ENCODE results near the gene TANGO6.

TANGO6 gene

DNA sequence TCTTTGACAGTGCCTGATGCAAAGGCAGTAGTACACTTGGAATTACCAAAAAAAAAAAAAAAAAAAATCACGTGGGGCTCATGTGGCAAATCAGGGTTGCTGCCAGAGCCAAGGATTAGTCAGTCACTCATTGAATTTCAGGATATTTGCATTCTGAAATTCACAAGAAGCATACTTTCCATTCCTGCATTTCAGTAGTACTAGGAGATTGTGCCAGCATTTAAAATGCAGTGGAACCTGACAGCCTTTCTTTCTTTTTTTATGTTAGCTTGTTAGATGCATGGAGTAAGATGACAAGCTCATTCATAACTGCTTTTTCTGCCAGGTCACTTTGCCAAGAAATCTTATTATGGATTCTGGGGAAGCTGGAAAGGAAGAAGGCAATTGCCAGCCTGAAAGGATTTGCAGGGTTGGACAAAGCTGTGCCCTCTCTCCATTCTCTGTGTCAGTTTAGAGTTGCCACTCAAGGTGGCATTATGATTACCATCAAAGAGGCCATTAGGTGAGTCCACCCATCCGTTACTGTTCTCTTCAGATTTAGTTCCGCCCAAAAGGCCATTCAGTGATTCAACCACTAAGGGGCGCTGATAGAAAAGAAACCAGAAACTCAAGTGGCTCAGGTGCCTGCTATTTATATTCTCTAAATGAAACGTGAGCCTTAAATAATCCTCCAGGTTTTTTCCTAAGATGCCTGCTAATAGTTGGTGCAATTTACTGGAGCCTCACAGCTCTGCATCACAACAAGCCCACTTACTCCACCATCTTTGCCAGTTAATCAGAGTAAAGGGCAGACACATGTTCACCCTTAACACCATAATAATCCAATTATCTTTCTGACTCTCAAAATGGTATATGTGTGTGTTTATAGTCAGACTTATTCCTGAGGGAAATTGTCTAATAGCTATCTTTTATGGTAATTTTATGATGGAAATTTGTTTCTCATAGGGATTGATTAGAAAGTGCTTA is 59.0 kb downstream of the TANGO6 start:
- in situ Hi-C loops (cut with HindIII; ENCODE audit: low pct_unique_long_range_greater_than_20kb, low sequenced_read_pairs) = no loop called here

GRCh38 chr16:68902969-68903345 is 59.6 kb downstream of the TANGO6 start:
- in situ Hi-C loops (cut with HindIII; ENCODE audit: low pct_unique_long_range_greater_than_20kb, low sequenced_read_pairs) = no loop called here
- DNase-seq (ENCODE audit: low read depth in 1 of 2, low spot score in 1 of 2) = no peak
- TF ChIP-seq JUND (IDR thresholded peaks at IDR 0.05; ENCODE audit: low read depth) = no peak

More for the DNA sequence above, 59.0 kb downstream of the TANGO6 start:
- no peak for TF ChIP-seq JUND (IDR thresholded peaks at IDR 0.05; ENCODE audit: low read depth)
- DNase-seq (ENCODE audit: low read depth in 1 of 2, low spot score in 1 of 2) = peak; percentile 33 to 77

GRCh38 chr16:68907297-68907696 is 64.0 kb downstream of the TANGO6 start:
- no peak for DNase-seq (ENCODE audit: low read depth in 1 of 2, low spot score in 1 of 2)
- in situ Hi-C loops (cut with HindIII; ENCODE audit: low pct_unique_long_range_greater_than_20kb, low sequenced_read_pairs) = no loop called here
- TF ChIP-seq JUND (IDR thresholded peaks at IDR 0.05; ENCODE audit: low read depth) = no peak

- no peak for TF ChIP-seq JUND (IDR thresholded peaks at IDR 0.05; ENCODE audit: low read depth)
- in situ Hi-C loops (cut with HindIII; ENCODE audit: low pct_unique_long_range_greater_than_20kb, low sequenced_read_pairs) = no loop called here
- no peak for DNase-seq (ENCODE audit: low read depth in 1 of 2, low spot score in 1 of 2)
These were observed 64.5 kb downstream of the TANGO6 start for GRCh38 chr16:68907781-68908181.

DNA sequence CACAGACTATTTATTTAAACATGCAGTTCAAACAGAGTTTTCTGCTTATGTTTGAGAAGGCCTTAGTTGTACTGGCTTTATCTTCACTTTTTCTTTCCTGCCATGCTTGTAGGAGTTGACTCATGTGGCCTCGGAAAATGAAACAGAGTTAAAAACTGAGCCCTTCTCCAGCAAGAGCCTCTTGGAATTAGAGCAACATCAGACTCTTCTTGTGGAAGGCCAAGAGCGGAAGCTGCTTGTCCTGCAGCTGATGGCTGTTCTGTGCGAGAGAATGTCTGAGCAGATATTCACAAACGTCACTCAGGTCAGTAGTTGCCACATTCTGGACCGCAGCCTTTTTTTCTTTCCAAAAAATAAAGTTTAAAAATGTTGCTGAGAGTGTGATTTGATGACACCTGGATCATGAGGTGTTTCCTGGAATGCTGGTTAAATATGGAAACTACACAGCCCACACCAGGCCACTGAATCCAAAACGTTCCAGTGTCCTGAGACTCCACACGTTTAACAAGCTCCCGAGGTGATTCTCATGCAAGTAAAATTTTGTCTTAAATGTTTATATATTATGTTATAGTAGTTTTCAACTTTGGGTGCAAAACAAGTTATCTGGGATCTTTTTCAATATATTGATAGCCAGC is 65.9 kb downstream of the TANGO6 start:
- in situ Hi-C loops (cut with HindIII; ENCODE audit: low pct_unique_long_range_greater_than_20kb, low sequenced_read_pairs) = no loop called here
- TF ChIP-seq JUND (IDR thresholded peaks at IDR 0.05; ENCODE audit: low read depth) = no peak
- DNase-seq (ENCODE audit: low read depth in 1 of 2, low spot score in 1 of 2) = no peak

- in situ Hi-C loops (cut with HindIII; ENCODE audit: low pct_unique_long_range_greater_than_20kb, low sequenced_read_pairs) = no loop called here
- no peak for DNase-seq (ENCODE audit: low read depth in 1 of 2, low spot score in 1 of 2)
- no peak for TF ChIP-seq JUND (IDR thresholded peaks at IDR 0.05; ENCODE audit: low read depth)
These were observed 66.7 kb downstream of the TANGO6 start for GRCh38 chr16:68910051-68910450.

- TF ChIP-seq JUND (IDR thresholded peaks at IDR 0.05; ENCODE audit: low read depth) = no peak
- DNase-seq (ENCODE audit: low read depth in 1 of 2, low spot score in 1 of 2) = no peak
- in situ Hi-C loops (cut with HindIII; ENCODE audit: low pct_unique_long_range_greater_than_20kb, low sequenced_read_pairs) = no loop called here
These were observed 72.3 kb downstream of the TANGO6 start for GRCh38 chr16:68915589-68915988.

GRCh38 chr16:68917541-68917940 is 74.2 kb downstream of the TANGO6 start:
- no peak for DNase-seq (ENCODE audit: low read depth in 1 of 2, low spot score in 1 of 2)
- no peak for TF ChIP-seq JUND (IDR thresholded peaks at IDR 0.05; ENCODE audit: low read depth)
- in situ Hi-C loops (cut with HindIII; ENCODE audit: low pct_unique_long_range_greater_than_20kb, low sequenced_read_pairs) = no loop called here

DNA sequence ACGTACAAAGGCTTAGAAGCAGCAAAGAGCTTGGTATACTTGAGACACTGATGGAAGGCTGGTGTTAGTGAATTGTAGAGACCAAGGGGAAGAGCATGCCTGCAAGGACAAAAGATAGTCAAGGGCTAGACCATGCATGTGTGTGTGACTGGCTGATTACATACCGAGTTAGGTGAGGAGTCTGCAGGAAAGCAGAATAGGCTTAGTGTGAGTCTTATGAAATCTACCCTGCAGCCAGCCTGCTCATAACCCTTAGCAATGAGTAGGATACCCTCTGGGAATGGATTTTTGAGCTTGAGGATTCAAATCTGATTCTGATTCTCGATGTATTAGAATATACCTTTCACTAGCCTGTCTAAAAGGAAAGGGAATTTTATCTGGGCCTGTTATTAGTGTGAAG is 77.0 kb downstream of the TANGO6 start:
- no peak for DNase-seq (ENCODE audit: low read depth in 1 of 2, low spot score in 1 of 2)
- in situ Hi-C loops (cut with HindIII; ENCODE audit: low pct_unique_long_range_greater_than_20kb, low sequenced_read_pairs) = no loop called here
- TF ChIP-seq JUND (IDR thresholded peaks at IDR 0.05; ENCODE audit: low read depth) = no peak

DNA sequence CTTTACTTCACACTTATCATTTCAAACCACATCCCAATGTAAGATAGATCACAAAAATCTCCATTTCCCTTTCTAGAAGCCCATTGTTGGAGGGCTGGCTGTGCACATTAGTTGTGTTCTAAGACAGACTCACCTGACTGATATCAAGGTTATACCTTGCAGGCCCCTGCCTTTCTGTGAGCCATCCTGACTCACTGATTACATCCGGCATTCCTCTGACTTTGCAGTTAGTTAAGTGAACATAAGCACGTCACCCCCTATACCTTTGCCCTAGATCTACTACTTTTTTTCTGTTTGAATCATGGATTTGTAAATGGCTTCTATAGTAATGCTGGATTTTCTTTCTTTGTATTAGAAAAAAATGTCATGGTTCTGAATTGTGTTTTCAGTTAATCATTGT is 78.3 kb downstream of the TANGO6 start:
- TF ChIP-seq JUND (IDR thresholded peaks at IDR 0.05; ENCODE audit: low read depth) = no peak
- no peak for DNase-seq (ENCODE audit: low read depth in 1 of 2, low spot score in 1 of 2)
- in situ Hi-C loops (cut with HindIII; ENCODE audit: low pct_unique_long_range_greater_than_20kb, low sequenced_read_pairs) = no loop called here

GRCh38 chr16:68923116-68923515 is 79.8 kb downstream of the TANGO6 start:
- DNase-seq (ENCODE audit: low read depth in 1 of 2, low spot score in 1 of 2) = no peak
- TF ChIP-seq JUND (IDR thresholded peaks at IDR 0.05; ENCODE audit: low read depth) = no peak
- in situ Hi-C loops (cut with HindIII; ENCODE audit: low pct_unique_long_range_greater_than_20kb, low sequenced_read_pairs) = no loop called here

DNA sequence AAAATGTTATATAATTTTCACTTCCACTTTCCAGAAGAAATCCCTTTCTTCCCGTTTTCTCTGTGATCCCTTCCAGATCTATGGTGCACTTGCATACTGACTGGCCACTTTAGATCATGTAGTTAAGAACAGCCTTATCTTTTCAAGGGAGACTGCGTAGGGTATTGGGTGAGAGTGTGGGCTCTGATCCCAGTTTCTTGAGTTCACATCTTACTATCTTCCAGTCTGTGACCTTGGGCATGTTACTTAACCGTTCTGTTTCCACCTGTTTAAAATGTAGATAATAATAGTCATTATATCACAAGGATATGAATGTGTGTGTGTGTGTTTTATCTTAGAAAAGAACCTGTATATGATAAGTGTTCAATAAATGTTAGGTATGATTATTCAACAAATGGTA is 83.7 kb downstream of the TANGO6 start:
- no peak for DNase-seq (ENCODE audit: low read depth in 1 of 2, low spot score in 1 of 2)
- TF ChIP-seq JUND (IDR thresholded peaks at IDR 0.05; ENCODE audit: low read depth) = no peak
- in situ Hi-C loops (cut with HindIII; ENCODE audit: low pct_unique_long_range_greater_than_20kb, low sequenced_read_pairs) = no loop called here

- TF ChIP-seq JUND (IDR thresholded peaks at IDR 0.05; ENCODE audit: low read depth) = no peak
- DNase-seq (ENCODE audit: low read depth in 1 of 2, low spot score in 1 of 2) = no peak
- in situ Hi-C loops (cut with HindIII; ENCODE audit: low pct_unique_long_range_greater_than_20kb, low sequenced_read_pairs) = no loop called here
These were observed 87.9 kb downstream of the TANGO6 start for GRCh38 chr16:68931196-68931595.

Data from T47D (cell line).